NB4 (cell line): Measurements from ENCODE around the gene MYO7B.

Source experiments
- DNase-seq: peaks from one replicate; pipeline ENCODE4 v3.0.0; 2010; ENCODE audit warnings: low read depth
- H3K4me3 ChIP-seq: one replicate; pipeline ENCODE4 v1.5.1; 2011; ENCODE audit warnings: mild to moderate bottlenecking, low read depth, low read length, moderate library complexity
- CTCF ChIP-seq: IDR thresholded peaks from one replicate; pipeline ENCODE4 v1.5.1; 2012; ENCODE audit warnings: low read depth, low read length
- MYC ChIP-seq: IDR thresholded peaks from 2 replicates; pipeline ENCODE4 v1.6.1; 2011; ENCODE audit warnings: low read depth, low read length
- POLR2A ChIP-seq: IDR thresholded peaks from 2 replicates; pipeline ENCODE4 v1.6.1; 2011; ENCODE audit warnings: mild to moderate bottlenecking; ENCODE audit not compliant: insufficient read length; ENCODE audit errors: extremely low read depth
- TF ChIP-seq, protein P1 (sequence below): IDR thresholded peaks from 2 replicates; pipeline ENCODE4 v1.6.1; 2011; ENCODE audit warnings: low read depth, low read length

MYO7B gene

GRCh38 chr2:127594116-127594591, 58.7 kb downstream of the MYO7B start:
- TF ChIP-seq POLR2A (no peak), CTCF (no peak), MYC (no peak)
- TF ChIP-seq, protein P1, sequence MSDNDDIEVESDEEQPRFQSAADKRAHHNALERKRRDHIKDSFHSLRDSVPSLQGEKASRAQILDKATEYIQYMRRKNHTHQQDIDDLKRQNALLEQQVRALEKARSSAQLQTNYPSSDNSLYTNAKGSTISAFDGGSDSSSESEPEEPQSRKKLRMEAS = no peak
- no peak for DNase-seq
- H3K4me3 ChIP-seq = no peak overlapping the region

GRCh38 chr2:127596311-127597045, 61.0 kb downstream of the MYO7B start:
- no peak overlapping the region for H3K4me3 ChIP-seq
- TF ChIP-seq CTCF = no peak
- TF ChIP-seq, protein P1 = no peak
- no peak for TF ChIP-seq MYC
- no peak for TF ChIP-seq POLR2A
- DNase-seq = no peak

DNA sequence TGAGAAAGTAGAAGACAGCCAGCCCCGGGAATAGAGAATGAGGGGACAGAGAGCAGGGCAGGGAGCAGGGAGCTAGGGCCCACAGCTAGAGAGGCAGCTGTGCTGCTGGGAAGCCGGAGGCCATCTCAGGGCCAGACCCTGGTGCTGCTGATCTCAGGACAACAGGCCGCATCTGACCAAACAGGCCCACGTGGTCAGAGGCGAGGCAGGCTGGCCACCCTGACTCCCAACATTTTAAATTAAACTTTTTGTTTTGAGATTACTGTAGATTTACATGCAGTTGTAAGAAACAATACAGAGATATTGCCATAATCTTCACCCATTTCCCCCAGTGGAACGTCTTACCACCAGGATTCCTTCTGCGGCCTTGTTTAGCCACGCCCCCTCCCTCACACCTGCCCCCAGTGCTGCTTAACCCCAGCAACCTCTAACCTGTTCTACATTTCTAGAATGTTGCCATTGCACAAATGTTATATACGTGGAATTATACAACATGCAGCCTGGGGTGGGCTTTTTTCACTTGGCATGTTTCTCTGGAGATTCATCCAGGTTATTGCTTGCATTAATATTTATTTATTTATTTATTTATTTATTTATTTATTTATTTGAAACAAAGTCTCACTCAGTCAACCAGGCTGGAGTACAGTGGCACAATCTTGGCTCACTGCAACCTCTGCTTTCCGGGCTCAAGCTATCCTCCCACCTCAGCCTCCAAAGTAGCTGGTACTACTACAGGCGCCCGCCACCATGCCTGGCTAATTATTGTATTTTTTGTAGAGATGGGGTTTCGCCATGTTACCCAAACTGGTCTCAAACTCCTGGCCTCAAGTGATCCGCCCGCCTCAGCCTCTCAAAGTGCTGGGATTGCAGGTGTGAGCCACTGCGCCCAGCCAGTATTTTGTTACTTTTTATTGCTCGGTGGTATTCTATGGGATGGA, 61.8 kb downstream of the MYO7B start:
- DNase-seq = no peak
- H3K4me3 ChIP-seq = no peak overlapping the region
- TF ChIP-seq CTCF = no peak
- no peak for TF ChIP-seq POLR2A
- no peak for TF ChIP-seq MYC
- TF ChIP-seq, protein P1 = no peak

DNA sequence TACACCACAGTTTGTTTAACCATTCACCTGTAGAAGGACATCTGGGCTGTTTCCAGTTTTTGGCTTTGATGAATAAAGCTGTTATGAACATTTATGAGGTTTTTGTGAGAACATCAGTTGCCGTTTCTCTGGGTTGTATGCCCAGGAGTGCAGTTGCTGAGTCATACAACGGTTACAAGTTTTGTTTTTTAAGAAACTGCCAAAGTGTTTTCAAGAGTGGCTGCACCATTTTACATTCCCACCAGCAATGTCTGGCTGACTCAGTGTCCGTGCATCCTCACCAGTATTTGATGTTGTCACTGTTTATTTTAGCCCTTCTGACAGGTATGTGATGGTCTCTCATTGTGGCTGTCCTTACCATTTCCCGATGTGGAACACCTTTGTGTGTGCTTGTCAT, 62.5 kb downstream of the MYO7B start:
- TF ChIP-seq, protein P1 = no peak
- TF ChIP-seq MYC (no peak), POLR2A (no peak), CTCF (no peak)
- no peak for DNase-seq
- H3K4me3 ChIP-seq = no peak overlapping the region

- H3K4me3 ChIP-seq = no peak overlapping the region
- no peak for DNase-seq
- no peak for TF ChIP-seq POLR2A
- no peak for TF ChIP-seq CTCF
- no peak for TF ChIP-seq MYC
- TF ChIP-seq, protein P1 = no peak
These were observed 63.2 kb downstream of the MYO7B start for GRCh38 chr2:127598711-127599110.
